ENCODE data around the gene GSK3B.
A peak's percentile ranks its signal among the peaks of the same experiment; 100 is the strongest.

GSK3B gene

GRCh38 chr3:119795849-119796248 lies 298.4 kb downstream of the GSK3B start:
- FAIRE-seq (no peak), DNase-seq (ENCODE audit: insufficient read length, low spot score) (no peak)

DNA sequence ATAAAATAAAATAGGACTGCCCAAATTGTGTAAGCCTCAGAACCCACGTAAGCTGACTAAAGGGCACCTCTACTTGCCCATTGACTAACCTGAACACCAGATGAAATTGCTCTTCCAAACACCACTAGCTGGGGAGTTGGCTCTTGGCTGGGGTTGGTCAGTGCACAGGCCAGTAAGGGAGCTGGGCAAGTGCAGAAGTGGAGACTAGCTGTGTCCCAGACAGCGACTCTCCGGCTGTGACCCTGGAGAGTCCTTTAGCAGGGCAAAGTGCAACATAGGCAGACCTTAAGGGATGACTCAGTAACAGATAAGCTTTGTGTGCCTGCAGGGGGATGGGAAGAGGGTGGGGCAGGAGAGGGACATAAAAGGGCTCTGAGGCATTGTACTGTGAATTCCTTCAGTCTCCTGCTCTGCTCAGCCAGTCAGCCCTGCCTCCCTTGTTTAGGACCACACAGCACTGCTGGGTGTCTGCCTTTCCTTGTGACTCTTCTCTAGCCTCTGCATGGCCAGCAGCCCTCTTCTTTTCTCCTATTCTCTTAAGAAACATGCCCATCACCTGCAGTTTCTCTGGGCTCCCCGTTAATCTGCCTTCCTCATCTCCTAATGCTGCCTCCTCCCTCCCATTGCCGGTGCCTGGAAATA lies 299.2 kb downstream of the GSK3B start:
- DNase-seq (ENCODE audit: insufficient read length, low spot score) (peak; percentile 30), FAIRE-seq (peak; percentile 11)
- no peak for TF ChIP-seq POLR2A (IDR thresholded peaks at IDR 0.05; ENCODE audit: low read depth, low read length)

More at GRCh38 chr3:119795849-119796248, 298.4 kb downstream of the GSK3B start:
- no peak for TF ChIP-seq POLR2A (IDR thresholded peaks at IDR 0.05; ENCODE audit: low read depth, low read length)

DNA sequence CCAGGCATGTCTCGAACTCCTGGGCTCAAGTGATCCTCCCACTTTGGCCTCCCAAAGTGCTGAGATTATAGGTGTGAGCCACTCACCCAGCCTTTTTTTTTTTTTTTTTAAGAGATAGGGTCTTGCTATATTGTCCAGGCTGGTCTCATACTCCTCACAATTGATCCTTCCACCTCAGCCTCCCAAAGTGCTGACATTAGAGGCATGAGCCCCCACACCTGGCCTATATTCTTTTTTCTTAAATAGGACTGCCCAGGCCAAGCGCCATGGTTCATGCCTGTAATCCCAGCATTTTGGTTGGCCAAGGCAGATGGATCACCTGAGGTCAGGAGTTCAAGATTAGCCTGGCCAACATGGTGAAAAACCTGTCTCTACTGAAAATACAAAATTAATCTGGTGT lies 299.8 kb downstream of the GSK3B start:
- no peak for TF ChIP-seq POLR2A (IDR thresholded peaks at IDR 0.05; ENCODE audit: low read depth, low read length)
- no peak for DNase-seq (ENCODE audit: insufficient read length, low spot score)
- no peak for FAIRE-seq

DNA sequence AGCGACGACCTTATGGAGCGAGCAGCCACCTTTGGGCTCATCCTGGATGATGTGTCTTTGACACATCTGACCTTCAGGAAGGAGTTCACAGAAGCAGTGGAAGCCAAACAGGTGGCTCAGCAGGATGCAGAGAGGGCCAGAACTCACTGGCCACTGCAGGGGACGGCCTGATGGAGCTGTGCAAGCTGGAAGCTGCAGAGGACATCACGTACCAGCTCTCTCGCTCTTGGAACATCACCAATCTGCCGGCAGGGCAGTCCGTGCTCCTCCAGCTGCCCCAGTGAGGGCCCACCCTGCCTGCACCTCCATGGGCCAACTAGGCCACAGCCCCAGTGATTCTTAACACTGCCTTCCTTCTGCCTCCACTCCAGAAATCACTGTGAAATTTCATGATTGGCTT lies 302.0 kb downstream of the GSK3B start:
- FAIRE-seq (no peak), DNase-seq (ENCODE audit: insufficient read length, low spot score) (no peak)
- TF ChIP-seq POLR2A (IDR thresholded peaks at IDR 0.05; ENCODE audit: low read depth, low read length): no peak

GRCh38 chr3:119790369-119790768 lies 303.9 kb downstream of the GSK3B start:
- DNase-seq (ENCODE audit: insufficient read length, low spot score): no peak
- TF ChIP-seq POLR2A (IDR thresholded peaks at IDR 0.05; ENCODE audit: low read depth, low read length): no peak
- FAIRE-seq: no peak

- no peak for TF ChIP-seq POLR2A (IDR thresholded peaks at IDR 0.05; ENCODE audit: low read depth, low read length)
- DNase-seq (ENCODE audit: insufficient read length, low spot score) (no peak), FAIRE-seq (no peak)
These were observed 307.8 kb downstream of the GSK3B start for GRCh38 chr3:119786409-119786808.

DNA sequence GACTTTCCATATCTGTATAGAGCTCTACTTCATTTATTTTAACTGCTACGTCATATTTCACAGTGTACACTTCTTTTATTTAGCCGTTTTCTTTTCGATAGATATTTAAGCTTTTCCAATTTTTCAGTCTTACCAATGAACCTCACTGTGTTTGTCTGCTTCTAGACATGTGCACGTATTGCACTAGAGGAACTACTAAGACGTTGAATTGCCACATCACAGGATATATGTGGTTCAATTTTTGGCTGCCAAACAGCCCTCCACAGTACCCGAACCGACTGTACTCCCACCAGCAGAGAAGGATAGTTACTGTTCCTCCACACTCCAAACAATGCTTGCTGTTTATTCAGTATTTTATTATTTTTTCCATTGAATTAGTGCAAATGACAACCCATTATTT lies 310.4 kb downstream of the GSK3B start:
- DNase-seq (ENCODE audit: insufficient read length, low spot score) (no peak), FAIRE-seq (no peak)
- TF ChIP-seq POLR2A (IDR thresholded peaks at IDR 0.05; ENCODE audit: low read depth, low read length): no peak

- FAIRE-seq: no peak
- DNase-seq (ENCODE audit: insufficient read length, low spot score): no peak
- TF ChIP-seq POLR2A (IDR thresholded peaks at IDR 0.05; ENCODE audit: low read depth, low read length): no peak
These were observed 311.0 kb downstream of the GSK3B start for GRCh38 chr3:119783255-119783654.

GRCh38 chr3:119782460-119782859 lies 311.8 kb downstream of the GSK3B start:
- FAIRE-seq (no peak), DNase-seq (ENCODE audit: insufficient read length, low spot score) (no peak)
- TF ChIP-seq POLR2A (IDR thresholded peaks at IDR 0.05; ENCODE audit: low read depth, low read length): no peak

- TF ChIP-seq POLR2A (IDR thresholded peaks at IDR 0.05; ENCODE audit: low read depth, low read length): no peak
- no peak for FAIRE-seq
- no peak for DNase-seq (ENCODE audit: insufficient read length, low spot score)
These were observed 312.7 kb downstream of the GSK3B start, which contains the start of gene NR1I2 for GRCh38 chr3:119781330-119782198. Gene NR1I2 (plus strand): TSS chr3:119782101.

DNA sequence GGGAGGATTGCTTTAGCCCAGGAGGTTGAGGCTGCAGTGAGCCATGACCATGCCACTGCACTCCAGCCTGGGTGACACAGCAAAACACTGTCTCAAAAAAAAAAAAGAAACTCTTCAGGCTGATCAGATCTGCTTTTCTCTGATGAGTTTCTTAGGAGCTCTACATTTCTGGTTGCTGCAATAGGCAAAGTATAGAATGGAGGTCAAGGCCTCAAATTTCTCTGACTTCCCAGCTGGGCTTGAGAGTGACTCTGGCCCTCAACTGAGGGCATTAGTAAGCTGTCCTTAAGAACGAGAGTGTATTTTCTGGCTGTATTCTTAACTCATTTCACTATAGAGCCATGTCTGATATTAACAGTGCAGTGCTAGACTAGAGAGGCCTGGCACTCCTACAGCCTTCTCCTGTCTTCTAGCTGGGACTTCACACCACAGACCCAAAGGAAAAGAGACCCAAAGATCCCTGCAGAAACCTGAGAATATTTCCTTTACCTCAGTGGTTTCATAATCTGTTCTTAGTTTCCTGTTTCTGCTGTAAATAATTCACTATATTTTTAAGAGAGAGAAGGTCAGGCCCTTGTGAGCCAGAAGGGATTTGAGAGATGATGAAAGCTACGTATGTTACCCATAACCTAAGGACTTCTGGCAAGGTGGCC lies 314.4 kb downstream of the GSK3B start:
- TF ChIP-seq POLR2A (IDR thresholded peaks at IDR 0.05; ENCODE audit: low read depth, low read length): no peak
- no peak for DNase-seq (ENCODE audit: insufficient read length, low spot score)
- no peak for FAIRE-seq

- no peak for TF ChIP-seq POLR2A (IDR thresholded peaks at IDR 0.05; ENCODE audit: low read depth, low read length)
- FAIRE-seq (no peak), DNase-seq (ENCODE audit: insufficient read length, low spot score) (no peak)
These were observed 315.4 kb downstream of the GSK3B start for GRCh38 chr3:119778811-119779210.

DNA sequence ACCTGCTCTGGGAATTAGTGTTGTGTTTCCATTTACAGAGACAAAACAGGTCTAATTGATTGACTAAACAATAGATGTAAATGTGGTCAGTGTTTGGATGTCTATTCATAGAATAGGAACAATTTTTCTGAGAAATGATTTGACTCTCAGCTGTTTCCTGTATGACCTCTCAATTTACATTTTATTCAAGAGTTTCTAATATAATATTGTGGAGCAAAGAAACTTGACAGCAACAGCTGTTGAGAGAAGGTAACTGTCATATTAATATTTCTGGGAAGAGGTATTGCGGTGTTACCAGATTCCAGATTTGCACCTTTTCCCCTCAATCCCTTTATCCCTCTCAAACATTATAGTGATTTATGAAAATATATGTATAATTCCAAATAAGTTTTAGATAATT lies 316.1 kb downstream of the GSK3B start:
- no peak for TF ChIP-seq POLR2A (IDR thresholded peaks at IDR 0.05; ENCODE audit: low read depth, low read length)
- FAIRE-seq: no peak
- no peak for DNase-seq (ENCODE audit: insufficient read length, low spot score)

- FAIRE-seq (no peak), DNase-seq (ENCODE audit: insufficient read length, low spot score) (no peak)
- TF ChIP-seq POLR2A (IDR thresholded peaks at IDR 0.05; ENCODE audit: low read depth, low read length): no peak
These were observed 317.9 kb downstream of the GSK3B start for GRCh38 chr3:119776304-119776703.

All from H54 (cell line).